Heart left ventricle (tissue), 13 donors: ENCODE measurements around the gene RIPOR1.

Experiments
- CTCF ChIP-seq, 12 donors: fragments of 200-600 bp; sonication (generic) in 4 of 12; IDR thresholded peaks; one replicate each; pipeline versions ENCODE4 v1.5.0 to v1.8.0; 2018 to 2022; ENCODE audit warnings: antibody characterized with exemption in 12 of 12, mild to moderate bottlenecking in 5 of 12
- POLR2A ChIP-seq, 2 donors: fragments of 450-650 bp; IDR thresholded peaks; one replicate each; pipeline ENCODE4 v1.6.1; 2017; ENCODE audit warnings: antibody characterized with exemption in 2 of 2, mild to moderate bottlenecking in 2 of 2, moderate library complexity in 2 of 2
- donor health status: ischemic (EF 13 %, LVEDD 7.1; RV severe dilation, severe dysfunction).
- donor health status: DM: no; HTN: yes; CAD: no.
- donor health status: DM: no; HTN: no; CAD: no.
- donor health status: ischemic (EF 25% LVEDD 6.9; RV normal size, moderate dysfunction).
- donor health status: ischemic (EF 25% LVEDD 5.7; RV mildly dilated, moderate dysfunction).
- donor health status: ischemic (EF 35%, LVEDD 5.7; RV mildly dilated, moderate dysfunction).
- donor health status: nonischemic (EF 11% LVEDD 7.7; RV severe dilation, severe dysfunction).
- donor health status: DM: yes; HTN: yes; CAD: no.
- donor health status: PGD.
- donor health status: ischemic (EF 29% LVEDD 5.4; RV normal size, mild dysfunction).
- donor health status: nonischemic (EF 23%, LVEDD 6.1; RV moderate dilation, normal function).

GRCh38 chr16:67534431-67534830 lies 5.8 kb downstream of the RIPOR1 start:
- TF ChIP-seq CTCF (IDR thresholded peaks at IDR 0.05) (no peak), POLR2A (IDR thresholded peaks at IDR 0.05) (no peak)
